ENCODE results near the gene KIF3B.
"Not testable (repeated sequence)": the region's sequence is repeated elsewhere in the genome, so short reads cannot be mapped to it uniquely, and the experiment has no call there.

The KIF3B gene

GRCh38 chr20:32277361-32278198, at the start of gene KIF3B:
TSS of gene KIF3B (plus strand) at chr20:32277651. CDS start at chr20:32309778, 32,127 bp downstream.
- no peak for FAIRE-seq

- FAIRE-seq, result no peak
These were observed 49.4 kb upstream of the KIF3B start for GRCh38 chr20:32227744-32228688.

- no peak for FAIRE-seq
These were observed 48.2 kb upstream of the KIF3B start for GRCh38 chr20:32229251-32229747.

GRCh38 chr20:32230707-32231106, 46.7 kb upstream of the KIF3B start:
- no peak for FAIRE-seq

DNA sequence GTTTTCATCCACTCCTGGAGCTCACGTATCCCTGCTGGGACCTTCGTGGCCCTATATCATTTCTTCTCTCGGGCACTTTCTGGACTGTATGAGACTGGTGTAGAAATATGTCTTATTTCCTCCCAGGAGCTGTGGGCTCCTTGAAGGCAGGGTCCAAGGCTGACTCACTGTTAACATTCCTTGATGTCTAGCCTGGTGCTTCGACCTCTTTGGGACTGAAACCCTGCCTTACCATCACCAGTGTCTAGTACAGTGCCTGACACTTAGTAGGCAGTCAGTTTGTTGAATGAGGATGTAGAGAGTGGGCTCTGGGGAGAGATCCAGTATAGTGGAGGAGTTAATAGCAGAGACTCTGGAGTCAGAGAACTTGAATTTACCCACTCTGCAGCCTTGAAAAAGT, 46.2 kb upstream of the KIF3B start:
- FAIRE-seq, result no peak

- FAIRE-seq, result no peak
These were observed 45.6 kb upstream of the KIF3B start for GRCh38 chr20:32231847-32232246.

- FAIRE-seq, result no peak
These were observed 45.0 kb upstream of the KIF3B start for GRCh38 chr20:32232326-32232886.

GRCh38 chr20:32233286-32233685, 44.2 kb upstream of the KIF3B start:
- FAIRE-seq, result no peak

DNA sequence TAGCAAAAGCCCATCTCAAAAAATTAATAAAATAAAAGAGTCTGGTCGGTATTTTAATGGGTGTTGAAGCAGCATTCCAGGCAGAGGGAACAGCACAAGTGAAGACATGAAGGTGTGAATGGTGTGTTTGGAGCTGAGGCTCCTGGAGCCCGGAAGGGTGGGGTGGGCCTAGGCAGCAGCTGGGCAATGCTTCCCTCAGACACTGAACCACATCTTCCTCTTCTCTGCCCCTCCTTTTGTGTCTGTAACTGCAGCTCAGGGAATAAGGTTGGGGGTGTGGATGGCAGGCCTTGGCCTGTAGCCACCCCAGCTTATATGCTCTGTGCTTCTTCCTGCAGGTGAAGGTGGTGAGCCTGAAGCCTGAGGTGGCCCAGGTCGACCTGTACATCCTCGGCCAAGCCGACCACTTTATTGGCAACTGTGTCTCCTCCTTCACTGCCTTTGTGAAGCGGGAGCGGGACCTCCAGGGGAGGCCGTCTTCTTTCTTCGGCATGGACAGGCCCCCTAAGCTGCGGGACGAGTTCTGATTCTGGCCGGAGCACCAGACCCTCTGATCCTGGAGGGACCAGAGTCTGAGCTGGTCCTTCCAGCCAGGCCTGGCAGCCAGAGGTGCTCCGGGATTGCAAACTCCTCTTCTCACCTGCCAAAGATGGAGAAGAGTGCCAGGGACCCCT, 43.2 kb upstream of the KIF3B start:
- FAIRE-seq, result no peak

DNA sequence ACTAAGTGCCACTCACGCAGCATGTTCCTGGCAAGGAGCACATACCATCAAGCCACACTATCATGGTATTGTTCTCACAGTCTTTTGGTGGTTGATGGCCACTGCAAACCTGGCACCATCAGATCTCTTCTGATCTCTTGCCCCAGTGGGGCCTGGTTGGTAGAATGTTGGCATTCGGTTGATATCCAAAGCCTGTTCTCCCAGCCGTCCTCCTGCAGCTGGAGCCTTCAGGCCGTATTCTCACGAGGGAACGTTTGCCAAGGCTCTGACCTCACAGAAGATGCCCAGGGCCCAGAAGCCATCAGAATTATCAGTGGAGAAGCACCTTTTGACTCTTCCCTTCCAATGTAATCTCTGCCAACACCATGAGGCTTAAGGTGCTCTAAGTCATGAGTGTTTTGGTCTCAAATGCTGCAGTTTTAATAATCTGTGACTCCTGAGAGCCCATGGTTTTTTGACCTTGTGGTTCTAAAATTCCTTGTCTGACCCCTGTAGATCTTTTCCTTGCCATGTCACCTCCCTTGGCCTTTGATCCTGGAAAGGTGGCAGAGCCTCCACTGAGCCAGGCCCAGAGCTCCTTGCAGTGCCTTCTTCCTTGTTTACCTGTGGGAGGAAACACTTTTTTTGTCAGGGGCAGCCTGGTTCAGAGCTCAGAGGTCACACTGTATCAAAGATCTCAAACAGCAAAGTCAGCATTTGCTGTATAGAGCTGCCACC, 42.0 kb upstream of the KIF3B start:
- FAIRE-seq, result no peak

DNA sequence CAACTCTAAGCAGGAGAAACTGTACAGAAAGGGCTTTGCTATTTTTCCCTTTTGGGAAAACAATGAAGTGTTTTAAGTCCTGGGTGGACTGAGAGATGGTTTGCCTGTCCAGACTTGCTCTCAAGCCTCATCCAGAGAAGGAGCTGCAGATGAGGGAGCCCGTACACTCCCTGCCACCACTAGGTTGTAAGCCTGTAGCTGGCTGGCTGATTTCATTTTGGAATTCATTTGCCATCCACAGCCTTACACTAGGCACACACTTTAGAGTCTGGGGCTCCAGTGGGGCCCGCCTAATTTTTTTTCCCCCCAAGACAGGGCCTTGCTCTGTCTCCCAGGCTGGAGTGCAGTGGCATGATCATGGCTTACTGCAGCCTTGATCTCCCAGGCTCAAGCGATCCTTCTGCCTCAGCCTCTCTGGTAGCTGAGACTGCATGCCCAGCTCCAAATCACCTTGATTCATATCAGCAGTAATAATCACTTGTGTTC, 41.4 kb upstream of the KIF3B start:
- FAIRE-seq, result no peak

- FAIRE-seq, result no peak
These were observed 40.6 kb upstream of the KIF3B start for GRCh38 chr20:32236819-32237218.

- no peak for FAIRE-seq
These were observed 40.0 kb upstream of the KIF3B start for GRCh38 chr20:32237419-32237818.

DNA sequence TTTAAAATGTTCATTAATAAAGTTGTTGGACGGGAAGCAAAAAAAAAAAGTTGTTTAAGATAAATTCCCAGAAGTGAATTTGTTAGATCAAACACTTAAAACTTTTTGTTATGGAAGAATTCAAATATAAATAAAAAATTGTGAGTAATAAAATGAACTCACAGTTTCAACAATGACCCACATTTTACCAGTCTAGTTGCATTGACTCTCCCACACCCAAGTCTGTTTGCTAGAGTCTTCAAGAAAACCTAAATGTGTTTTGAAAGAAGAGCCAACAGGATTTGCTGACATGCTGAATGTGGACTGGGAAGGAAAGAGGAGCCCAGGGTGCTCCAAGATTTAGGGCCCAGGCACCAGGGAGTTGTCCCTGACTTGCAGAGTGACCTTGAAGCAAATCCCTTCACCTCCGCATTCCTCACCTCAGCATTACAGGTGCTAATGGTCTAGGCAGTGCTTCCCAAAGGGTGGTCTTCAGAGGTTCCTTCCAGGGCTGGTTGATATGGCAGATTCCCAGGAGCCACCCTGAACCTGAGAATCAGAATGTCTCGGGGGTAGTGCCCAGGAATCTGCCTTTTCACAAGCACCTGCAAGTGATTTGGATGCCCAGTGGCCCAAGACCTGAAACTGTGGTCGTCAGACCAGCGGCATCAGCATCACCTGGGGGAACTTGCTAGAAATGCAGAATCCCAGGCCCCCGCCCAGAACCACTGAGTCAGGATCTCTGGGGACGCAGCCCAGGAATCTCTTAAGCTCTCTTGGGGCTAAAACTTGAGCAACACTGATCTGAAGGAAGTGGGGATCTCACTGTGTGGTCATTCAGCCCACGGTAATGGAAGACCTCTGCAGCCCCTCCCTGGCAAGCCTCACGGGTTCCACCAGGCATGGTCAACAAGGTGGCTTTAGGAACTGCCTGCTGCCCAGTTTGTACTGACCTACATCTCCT, 38.7 kb upstream of the KIF3B start:
- peak; percentile 28 for FAIRE-seq

DNA sequence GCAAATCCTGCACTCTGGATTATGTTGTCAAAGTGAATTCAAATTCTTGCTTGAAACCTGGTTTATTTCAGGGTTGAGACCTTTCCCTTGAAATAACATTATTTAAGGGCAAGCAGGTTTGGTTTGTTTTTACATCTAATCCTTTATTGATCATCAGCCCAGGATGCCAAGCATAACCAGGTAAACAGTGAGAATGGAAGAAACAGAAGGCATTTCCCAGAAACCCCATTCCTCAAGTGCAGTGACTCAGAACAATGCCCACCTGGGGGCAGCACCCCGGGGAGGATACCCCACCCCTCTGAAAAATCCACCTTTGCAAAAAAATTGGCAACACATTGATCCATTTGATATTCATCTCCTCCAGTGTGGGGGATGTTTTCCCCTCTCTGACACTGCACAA, 37.2 kb upstream of the KIF3B start:
- no peak for FAIRE-seq

DNA sequence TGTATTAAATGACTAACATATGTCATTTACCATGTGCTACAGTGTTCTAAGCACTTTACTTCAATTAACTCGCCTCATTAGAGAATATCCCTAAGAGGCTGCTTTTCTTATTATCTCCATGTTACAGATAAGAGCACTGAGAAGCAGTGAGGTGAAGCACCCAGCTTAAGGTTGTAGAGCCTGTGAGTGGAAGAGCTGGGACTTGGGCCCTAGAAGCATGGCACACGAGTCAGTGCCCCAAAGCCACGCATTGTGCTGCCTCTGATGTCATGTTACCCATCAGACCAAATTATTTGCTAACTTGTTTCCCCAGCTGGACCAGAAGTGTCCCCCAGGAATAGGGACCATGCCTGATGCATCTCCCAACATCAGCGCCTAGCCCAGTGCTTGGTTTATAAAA, 35.6 kb upstream of the KIF3B start:
- no peak for FAIRE-seq

GRCh38 chr20:32244150-32244823, 33.2 kb upstream of the KIF3B start:
- no peak for FAIRE-seq

- FAIRE-seq, result no peak
These were observed 32.5 kb upstream of the KIF3B start for GRCh38 chr20:32244959-32245358.

DNA sequence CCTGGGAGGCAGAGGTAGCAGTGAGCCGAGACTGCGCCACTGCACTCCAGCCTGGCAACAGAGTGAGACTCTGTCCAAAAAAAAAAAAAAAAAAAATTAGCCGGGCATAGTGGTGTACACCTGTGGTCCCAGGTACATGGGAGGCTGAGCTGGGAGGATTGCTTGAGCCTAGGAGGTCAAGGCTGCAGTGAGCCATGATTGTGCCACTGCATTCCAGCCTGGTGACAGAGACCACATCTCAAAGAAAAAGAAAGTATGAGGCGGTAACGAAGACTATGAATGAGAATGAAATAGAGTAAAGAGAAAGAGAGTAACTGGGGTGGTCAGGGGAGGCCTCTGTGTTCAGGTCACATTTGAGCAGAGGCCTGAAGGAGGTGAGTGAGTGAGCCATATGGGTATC, 31.2 kb upstream of the KIF3B start:
- FAIRE-seq, result not testable (repeated sequence)

- FAIRE-seq, result no peak
These were observed 29.4 kb upstream of the KIF3B start for GRCh38 chr20:32248043-32248442.

Data from G401.6 (cell line).